Epithelial cell of esophagus (primary cell): ENCODE results near the gene CSNK1G1.
A peak's percentile ranks its signal among the peaks of the same experiment; 100 is the strongest.

Experiments used
- DNase-seq: peaks from one replicate; pipeline ENCODE4 v3.0.0; 2010; ENCODE audit warnings: low read depth
- H3K4me3 ChIP-seq: 2 replicates; pipeline ENCODE4 v1.5.1; 2011; ENCODE audit warnings: mild to moderate bottlenecking, low read length, control low read depth
- TF ChIP-seq, protein P1 (sequence below): IDR thresholded peaks from 2 replicates; pipeline ENCODE4 v1.5.1; 2011; ENCODE audit warnings: low read depth, mild to moderate bottlenecking, low read length, control low read depth, inconsistent platforms; ENCODE audit not compliant: insufficient read depth; ENCODE audit errors: missing control alignments

Gene CSNK1G1

DNA sequence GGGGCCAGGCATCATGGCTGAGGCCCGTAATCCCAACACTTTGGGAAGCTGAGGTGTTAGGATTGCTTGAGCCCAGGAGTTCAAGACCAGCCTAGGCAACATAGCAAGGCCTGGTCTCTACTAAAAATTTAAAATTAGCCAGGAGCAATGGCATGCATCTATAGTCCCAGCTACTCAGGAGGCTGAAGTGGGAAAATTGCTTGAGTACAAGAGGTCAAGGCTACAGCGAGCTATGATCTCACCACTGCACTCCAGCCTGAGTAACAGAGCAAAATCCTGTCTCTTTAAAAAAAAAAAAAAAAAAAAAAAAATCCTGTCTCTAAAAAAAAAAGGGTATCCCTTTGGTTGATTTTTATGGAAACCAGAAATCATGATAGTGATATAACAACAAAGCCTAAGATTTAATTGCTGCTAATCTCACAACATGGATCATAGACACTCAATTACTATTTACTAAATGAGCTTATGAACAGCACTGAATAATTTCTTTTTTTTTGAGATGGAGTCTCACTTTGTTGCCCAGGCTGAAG is 13.2 kb upstream of the CSNK1G1 start:
- TF ChIP-seq, protein P1, sequence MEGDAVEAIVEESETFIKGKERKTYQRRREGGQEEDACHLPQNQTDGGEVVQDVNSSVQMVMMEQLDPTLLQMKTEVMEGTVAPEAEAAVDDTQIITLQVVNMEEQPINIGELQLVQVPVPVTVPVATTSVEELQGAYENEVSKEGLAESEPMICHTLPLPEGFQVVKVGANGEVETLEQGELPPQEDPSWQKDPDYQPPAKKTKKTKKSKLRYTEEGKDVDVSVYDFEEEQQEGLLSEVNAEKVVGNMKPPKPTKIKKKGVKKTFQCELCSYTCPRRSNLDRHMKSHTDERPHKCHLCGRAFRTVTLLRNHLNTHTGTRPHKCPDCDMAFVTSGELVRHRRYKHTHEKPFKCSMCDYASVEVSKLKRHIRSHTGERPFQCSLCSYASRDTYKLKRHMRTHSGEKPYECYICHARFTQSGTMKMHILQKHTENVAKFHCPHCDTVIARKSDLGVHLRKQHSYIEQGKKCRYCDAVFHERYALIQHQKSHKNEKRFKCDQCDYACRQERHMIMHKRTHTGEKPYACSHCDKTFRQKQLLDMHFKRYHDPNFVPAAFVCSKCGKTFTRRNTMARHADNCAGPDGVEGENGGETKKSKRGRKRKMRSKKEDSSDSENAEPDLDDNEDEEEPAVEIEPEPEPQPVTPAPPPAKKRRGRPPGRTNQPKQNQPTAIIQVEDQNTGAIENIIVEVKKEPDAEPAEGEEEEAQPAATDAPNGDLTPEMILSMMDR, result no peak
- no peak for DNase-seq
- no peak overlapping the region for H3K4me3 ChIP-seq

DNA sequence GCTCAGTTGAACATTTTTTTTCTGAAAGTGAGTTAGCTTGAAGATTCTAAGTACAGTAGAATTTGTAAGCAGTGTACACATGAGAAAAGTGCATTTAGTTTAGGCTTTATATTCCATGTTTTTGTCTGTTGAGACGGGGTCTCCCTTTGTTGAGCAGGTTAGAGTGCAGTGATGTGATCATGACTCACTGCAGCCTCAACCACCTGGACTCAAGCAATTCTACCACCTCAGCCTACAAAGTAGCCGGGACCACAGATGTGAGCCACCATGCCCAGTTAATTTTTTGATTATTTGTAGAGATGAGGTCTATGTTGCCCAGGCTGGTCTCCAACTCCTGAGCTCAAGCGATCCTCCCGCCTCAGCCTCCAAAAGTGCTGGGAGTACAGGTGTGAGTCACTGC is 5.3 kb upstream of the CSNK1G1 start:
- no peak overlapping the region for H3K4me3 ChIP-seq
- DNase-seq, result peak; percentile 35
- TF ChIP-seq, protein P1, result no peak

DNA sequence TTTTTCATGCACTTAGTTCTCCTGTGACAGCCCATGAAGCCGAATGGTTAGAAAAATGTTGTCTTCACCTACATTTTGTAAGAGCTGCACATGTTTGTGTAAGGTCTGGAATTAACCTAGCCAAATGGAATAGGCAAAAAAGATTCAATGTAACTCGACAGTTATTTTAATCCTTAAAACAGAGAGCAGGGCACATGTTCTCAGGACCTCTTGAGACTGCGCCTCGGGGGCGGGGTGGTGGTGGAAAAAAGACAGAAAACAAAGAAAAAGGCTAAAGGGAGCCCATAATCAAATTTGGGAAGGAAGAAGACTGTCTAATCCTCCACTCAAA is 702 bp upstream of the CSNK1G1 start:
- TF ChIP-seq, protein P1, result no peak
- peak overlapping the region; percentile 95 for H3K4me3 ChIP-seq
- no peak for DNase-seq

DNA sequence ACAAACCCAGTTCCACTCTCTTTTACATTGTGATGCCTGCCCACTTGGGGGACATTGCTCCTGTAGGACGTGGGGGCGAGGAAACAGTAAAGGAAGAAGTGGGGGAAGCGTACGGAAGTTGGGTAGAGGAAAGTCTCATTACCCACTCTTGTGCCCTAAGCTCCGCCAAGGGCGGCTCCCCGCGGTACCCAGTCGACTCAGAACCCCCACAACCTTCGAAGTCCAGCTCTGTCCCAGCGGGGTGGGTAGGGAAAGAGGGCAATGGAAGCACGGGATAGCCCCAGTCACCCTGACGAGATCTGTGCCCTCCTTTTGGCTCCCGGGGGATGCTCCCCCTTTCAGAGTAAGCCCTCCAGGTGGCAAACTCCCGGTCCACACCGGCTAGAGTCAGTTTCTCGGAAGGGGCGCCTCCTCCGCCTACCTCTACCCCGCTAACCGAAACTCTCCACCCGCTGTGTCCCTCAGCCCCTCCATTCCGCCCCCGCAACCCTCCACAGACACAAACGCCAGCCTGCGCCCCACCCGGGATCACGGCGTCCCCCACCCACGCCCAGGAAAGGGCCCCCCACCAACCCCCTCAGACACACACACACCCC is 527 bp downstream of the CSNK1G1 start:
- TF ChIP-seq, protein P1, result no peak
- peak overlapping the region; percentile 95 for H3K4me3 ChIP-seq
- peak; percentile 21 for DNase-seq

DNA sequence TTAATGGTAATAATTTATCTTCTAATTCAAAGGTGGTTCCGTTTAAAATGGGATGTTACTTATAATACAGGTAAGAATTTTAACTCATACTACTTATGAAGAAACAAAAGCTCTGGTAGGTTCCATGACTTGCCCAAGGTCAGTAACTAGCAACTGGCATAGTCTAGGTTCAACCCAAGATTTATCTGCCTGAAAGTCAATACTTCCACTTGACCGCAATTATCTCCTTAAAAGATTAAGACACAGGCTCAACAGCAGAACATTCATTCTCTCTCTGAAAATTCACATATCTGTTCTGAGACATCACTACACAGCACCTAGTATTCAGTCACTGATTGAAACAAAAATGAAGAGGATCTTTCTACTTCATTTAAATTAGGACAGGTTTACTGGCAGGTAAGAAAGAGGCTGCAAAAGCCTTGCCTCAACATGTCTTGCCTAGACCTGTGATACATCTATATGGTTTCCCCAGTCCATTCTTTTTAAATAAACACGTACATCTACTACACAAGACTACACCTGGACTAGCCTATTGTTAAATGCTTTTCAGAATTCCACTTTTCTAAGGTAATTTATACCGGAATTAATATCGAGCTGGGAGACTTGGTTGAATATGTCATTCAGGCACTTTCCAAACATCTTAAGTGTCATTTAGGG is 1.2 kb downstream of the CSNK1G1 start:
- peak overlapping the region; percentile 95 for H3K4me3 ChIP-seq
- TF ChIP-seq, protein P1, result no peak
- DNase-seq, result peak; percentile 58

DNA sequence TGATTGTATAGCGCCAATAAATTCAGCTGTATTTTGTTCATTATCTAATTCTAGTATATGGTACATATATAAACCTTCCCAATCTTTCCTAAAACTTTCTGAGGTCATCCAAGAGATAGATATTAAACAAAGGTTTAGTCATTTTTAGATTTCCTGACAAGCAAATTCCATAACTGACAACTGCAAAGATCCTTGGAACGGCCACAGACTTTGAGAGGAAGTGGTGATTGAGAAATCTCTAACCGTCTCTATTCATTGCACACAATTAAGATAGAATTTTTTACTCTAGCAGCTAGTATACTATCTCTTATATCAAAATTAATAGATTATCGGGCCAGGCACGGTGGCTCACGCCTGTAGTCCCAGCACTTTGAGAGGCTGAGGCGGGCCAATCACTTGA is 4.7 kb downstream of the CSNK1G1 start:
- H3K4me3 ChIP-seq, result no peak overlapping the region
- DNase-seq, result no peak
- TF ChIP-seq, protein P1, result no peak

DNA sequence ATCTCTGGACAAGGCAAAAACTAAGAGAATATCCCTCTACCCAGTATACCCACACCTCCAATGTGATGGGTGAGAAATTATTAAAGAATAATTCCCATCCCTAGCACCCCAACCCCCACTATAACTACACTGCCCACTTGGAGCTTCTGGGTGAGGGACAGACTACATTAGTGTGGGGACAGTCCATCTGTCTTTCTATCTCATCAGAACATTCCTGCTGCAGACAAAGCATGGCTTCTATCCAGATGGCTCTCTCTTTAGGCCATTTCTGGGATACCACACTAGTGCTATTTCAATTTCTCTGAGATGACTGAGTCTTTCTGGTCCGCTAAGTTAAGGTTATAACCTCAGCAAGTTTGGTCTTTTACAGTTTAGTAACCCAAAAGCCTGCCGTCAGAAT is 6.6 kb downstream of the CSNK1G1 start:
- TF ChIP-seq, protein P1, result no peak
- no peak for DNase-seq
- no peak overlapping the region for H3K4me3 ChIP-seq
